Measurements from ENCODE around the gene CFAP90. TPM values are rescaled to one million over a fixed set of nuclear protein-coding genes. Genes with fewer than 3 reads are reported as not detected.

Gene CFAP90
- total RNA-seq, 1 donor: not detected

DNA sequence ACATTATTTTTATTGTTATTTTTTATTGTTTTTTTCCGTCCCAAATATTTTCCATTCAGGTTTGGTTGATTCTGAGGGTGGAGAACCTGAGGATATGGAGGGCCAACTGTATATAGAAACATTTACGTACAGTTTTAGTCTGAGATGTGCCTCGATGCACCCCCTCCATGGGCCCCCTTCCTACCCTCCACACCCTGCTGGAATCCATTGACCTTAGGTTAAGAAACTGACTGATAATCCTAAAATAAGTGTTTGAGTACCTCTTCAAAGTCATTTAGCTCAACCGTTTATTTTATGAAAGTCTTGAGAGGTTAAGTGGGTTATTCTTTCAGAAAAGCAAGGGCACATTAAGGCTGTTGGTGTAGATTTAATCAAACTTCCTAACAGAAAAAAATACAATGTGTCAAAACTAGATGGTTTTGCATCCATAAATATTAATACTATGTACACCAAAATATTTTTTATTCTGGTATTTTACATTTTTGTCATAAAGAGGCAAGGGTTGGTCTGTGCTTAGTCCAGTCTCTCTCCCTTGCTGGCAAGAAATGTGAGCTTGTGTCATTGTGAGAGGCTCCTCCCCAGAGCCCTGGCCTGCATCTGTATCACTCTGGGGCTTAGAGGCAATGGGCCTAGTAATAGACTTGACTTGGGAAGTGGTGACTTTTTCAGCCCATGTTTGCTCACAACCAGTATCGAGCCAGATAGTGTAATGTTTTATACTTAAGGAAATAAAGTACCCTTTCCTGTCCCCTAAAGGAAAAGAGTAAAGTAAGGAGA lies 33.7 kb upstream of the CFAP90 start:
- H3K4me3 ChIP-seq (ENCODE audit: low read depth, low read length): no peak overlapping the region
- no peak for DNase-seq (ENCODE audit: low read depth)
- TF ChIP-seq, protein P1, sequence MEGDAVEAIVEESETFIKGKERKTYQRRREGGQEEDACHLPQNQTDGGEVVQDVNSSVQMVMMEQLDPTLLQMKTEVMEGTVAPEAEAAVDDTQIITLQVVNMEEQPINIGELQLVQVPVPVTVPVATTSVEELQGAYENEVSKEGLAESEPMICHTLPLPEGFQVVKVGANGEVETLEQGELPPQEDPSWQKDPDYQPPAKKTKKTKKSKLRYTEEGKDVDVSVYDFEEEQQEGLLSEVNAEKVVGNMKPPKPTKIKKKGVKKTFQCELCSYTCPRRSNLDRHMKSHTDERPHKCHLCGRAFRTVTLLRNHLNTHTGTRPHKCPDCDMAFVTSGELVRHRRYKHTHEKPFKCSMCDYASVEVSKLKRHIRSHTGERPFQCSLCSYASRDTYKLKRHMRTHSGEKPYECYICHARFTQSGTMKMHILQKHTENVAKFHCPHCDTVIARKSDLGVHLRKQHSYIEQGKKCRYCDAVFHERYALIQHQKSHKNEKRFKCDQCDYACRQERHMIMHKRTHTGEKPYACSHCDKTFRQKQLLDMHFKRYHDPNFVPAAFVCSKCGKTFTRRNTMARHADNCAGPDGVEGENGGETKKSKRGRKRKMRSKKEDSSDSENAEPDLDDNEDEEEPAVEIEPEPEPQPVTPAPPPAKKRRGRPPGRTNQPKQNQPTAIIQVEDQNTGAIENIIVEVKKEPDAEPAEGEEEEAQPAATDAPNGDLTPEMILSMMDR (IDR thresholded peaks at IDR 0.05; ENCODE audit: insufficient read depth, low read depth, low read length): no peak

DNA sequence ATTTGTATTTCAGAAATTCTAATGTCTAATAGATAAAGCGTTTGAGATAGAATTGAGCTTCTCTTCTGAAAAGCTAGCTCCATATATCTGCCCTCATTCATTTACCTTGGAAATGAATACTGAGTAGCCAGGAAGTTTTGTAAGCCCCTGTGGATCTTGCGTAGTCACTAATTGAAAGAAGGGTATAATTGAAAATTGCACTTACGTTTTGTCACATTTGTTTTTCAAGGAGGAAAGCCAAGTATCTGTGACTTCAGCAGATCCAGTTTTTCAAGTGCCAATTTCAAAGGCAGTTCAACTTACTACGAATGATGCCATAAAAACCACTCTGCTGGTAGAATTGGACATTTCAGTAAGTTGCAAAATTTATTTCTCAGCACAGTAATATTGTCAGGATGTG lies 32.0 kb upstream of the CFAP90 start:
- DNase-seq (ENCODE audit: low read depth): no peak
- H3K4me3 ChIP-seq (ENCODE audit: low read depth, low read length): no peak overlapping the region
- TF ChIP-seq, protein P1 (IDR thresholded peaks at IDR 0.05; ENCODE audit: insufficient read depth, low read depth, low read length): no peak

DNA sequence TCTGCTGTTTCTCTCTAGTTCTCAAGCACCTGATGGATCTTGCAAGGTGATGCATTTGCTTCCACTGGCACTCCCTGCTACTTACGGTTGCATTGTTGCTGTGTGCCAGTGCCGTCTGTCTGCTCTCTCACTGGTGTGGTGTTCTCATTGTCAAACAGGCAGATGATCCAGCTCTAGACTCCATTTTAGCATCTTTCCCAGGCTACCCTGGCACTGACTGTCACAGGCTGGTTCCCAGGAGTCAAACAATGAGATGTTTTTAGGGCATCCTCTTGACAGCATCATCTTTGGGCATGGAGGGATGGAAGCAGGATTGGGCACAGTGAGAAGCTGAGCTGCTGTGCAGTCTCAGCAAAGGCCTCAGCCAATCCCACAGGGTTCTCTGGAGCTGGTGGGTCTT lies 30.9 kb upstream of the CFAP90 start:
- DNase-seq (ENCODE audit: low read depth): no peak
- TF ChIP-seq, protein P1 (IDR thresholded peaks at IDR 0.05; ENCODE audit: insufficient read depth, low read depth, low read length): no peak
- no peak overlapping the region for H3K4me3 ChIP-seq (ENCODE audit: low read depth, low read length)

DNA sequence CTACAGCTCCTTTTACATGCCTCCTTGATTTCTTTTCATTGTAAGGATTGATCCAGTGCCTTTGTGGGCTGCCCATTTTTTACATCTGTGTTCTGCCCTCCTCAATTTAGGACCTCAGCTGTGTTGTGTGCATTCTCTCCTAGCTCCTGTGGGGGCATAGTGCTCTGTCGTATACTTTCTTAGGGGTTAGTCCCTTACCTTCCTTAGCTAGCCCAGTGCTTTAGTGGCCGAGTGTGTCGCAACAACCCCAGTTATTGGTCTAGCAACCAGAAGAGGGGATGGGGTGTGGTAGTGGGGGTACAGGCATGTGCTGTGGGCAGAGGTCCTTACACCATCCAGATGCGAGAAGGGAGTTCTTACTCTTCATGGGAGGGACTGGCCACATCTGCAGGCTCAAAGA lies 30.2 kb upstream of the CFAP90 start:
- DNase-seq (ENCODE audit: low read depth): no peak
- TF ChIP-seq, protein P1 (IDR thresholded peaks at IDR 0.05; ENCODE audit: insufficient read depth, low read depth, low read length): no peak
- no peak overlapping the region for H3K4me3 ChIP-seq (ENCODE audit: low read depth, low read length)

DNA sequence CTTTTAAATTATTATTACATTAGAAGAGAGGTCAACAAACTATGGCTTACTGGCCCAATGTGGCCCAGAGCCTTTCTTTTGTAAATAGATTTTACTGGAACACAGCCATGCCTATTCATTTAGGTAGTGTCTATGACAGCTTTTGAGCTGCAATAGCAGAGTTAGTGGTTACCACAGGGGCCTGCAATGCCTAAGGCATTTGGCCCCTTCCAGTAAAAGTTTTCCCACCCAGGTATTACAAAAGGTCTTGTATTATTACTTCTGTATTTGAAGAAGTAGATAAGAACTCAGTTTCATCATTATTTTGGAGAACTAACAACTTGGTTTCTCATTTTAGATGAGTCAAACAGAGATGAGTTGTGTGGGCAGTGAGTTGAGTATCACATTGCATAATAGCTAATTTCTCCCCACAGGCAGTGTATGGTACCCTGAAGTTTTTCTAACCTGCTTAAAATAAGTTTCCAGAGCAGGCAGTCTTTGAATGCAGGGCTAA lies 27.5 kb upstream of the CFAP90 start:
- TF ChIP-seq, protein P1 (IDR thresholded peaks at IDR 0.05; ENCODE audit: insufficient read depth, low read depth, low read length): no peak
- peak; percentile 65 for DNase-seq (ENCODE audit: low read depth)
- H3K4me3 ChIP-seq (ENCODE audit: low read depth, low read length): no peak overlapping the region

DNA sequence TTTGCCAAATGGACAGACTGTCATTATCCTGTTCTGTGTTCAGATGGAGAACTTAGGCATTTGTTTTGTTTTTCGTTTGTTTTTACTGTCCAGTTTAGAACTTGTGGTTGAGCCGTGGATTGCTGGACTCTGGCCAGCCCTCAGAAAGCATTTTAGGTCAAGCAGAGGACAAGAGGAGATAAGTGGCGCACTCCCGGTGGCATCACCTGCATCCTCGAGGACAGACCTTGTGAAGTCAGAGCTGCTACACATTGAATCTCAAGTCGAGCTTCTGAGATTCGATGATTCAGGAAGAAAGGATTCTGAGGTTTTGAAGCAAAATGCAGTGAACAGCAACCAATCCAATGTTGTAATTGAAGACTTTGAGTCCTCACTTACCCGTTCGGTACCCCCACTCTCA lies 26.9 kb upstream of the CFAP90 start:
- no peak overlapping the region for H3K4me3 ChIP-seq (ENCODE audit: low read depth, low read length)
- DNase-seq (ENCODE audit: low read depth): peak; percentile 36
- TF ChIP-seq, protein P1 (IDR thresholded peaks at IDR 0.05; ENCODE audit: insufficient read depth, low read depth, low read length): no peak
